ENCODE data around the gene MAGEA9B. TPM values are rescaled to one million over a fixed set of nuclear protein-coding genes. Genes with fewer than 3 reads are reported as not detected.
"Not testable (repeated sequence)": the region's sequence is repeated elsewhere in the genome, so short reads cannot be mapped to it uniquely, and the experiment has no call there.

Gene MAGEA9B
- polyA plus RNA-seq, 1 donor from 2014 or later: not detected

- no peaks in the 10 kb centered on the region for H4K20me1 ChIP-seq (ENCODE audit: insufficient read depth)
Observed at GRCh38 chrX:149563359-149563758, 23.9 kb downstream of the MAGEA9B start.

GRCh38 chrX:149555251-149555650 is 32.0 kb downstream of the MAGEA9B start:
- H3K4me3 ChIP-seq (ENCODE audit: low read length); H3K4me2 ChIP-seq (ENCODE audit: low read length); H4K20me1 ChIP-seq (ENCODE audit: insufficient read depth): not testable (repeated sequence)

More at GRCh38 chrX:149563359-149563758, 23.9 kb downstream of the MAGEA9B start:
- no peak overlapping the region for H3K9ac ChIP-seq (ENCODE audit: low read length)
- no peaks in the 10 kb centered on the region for H3F3A ChIP-seq (ENCODE audit: insufficient read depth, low read length, poor library complexity, severe bottlenecking)
- no peak overlapping the region for H3K4me3 ChIP-seq (ENCODE audit: low read length)
- TF ChIP-seq SMC3 (conservative IDR thresholded peaks at IDR 0.05; ENCODE audit: poor library complexity): no peak
- TF ChIP-seq EZH2 (IDR thresholded peaks at IDR 0.05; ENCODE audit: borderline replicate concordance, insufficient read depth, low read length, poor library complexity, severe bottlenecking): no peak
- H3K9me3 ChIP-seq (ENCODE audit: low read length): no peaks in the 10 kb centered on the region
- no peaks in the 10 kb centered on the region for H3K9me2 ChIP-seq (ENCODE audit: insufficient read depth, low read length)
- H3K27me3 ChIP-seq (ENCODE audit: insufficient read depth, low read depth, low read length): no peaks in the 10 kb centered on the region
- H2AFZ ChIP-seq (ENCODE audit: low read depth, low read length): no peak overlapping the region
- no peak overlapping the region for H3K4me2 ChIP-seq (ENCODE audit: low read length)
- H3K27ac ChIP-seq (ENCODE audit: low read length): no peak overlapping the region
- no peaks in the 10 kb centered on the region for H3K36me3 ChIP-seq (ENCODE audit: insufficient read depth, low read length)
- H3K79me2 ChIP-seq (replicated peaks; ENCODE audit: insufficient read depth, low read length): no peaks in the 10 kb centered on the region

GRCh38 chrX:149551939-149552248 is 35.4 kb downstream of the MAGEA9B start:
- not testable (repeated sequence) for H3F3A ChIP-seq (ENCODE audit: insufficient read depth, low read length, poor library complexity, severe bottlenecking); H3K9me3 ChIP-seq (ENCODE audit: low read length); H2AFZ ChIP-seq (ENCODE audit: low read depth, low read length); H4K20me1 ChIP-seq (ENCODE audit: insufficient read depth); H3K9me2 ChIP-seq (ENCODE audit: insufficient read depth, low read length); H3K4me3 ChIP-seq (ENCODE audit: low read length); H3K9ac ChIP-seq (ENCODE audit: low read length); H3K79me2 ChIP-seq (replicated peaks; ENCODE audit: insufficient read depth, low read length); H3K27ac ChIP-seq (ENCODE audit: low read length); H3K27me3 ChIP-seq (ENCODE audit: insufficient read depth, low read depth, low read length); H3K36me3 ChIP-seq (ENCODE audit: insufficient read depth, low read length); H3K4me2 ChIP-seq (ENCODE audit: low read length)

More at GRCh38 chrX:149555251-149555650, 32.0 kb downstream of the MAGEA9B start:
- H3K9me3 ChIP-seq (ENCODE audit: low read length); H3K36me3 ChIP-seq (ENCODE audit: insufficient read depth, low read length); H3K27me3 ChIP-seq (ENCODE audit: insufficient read depth, low read depth, low read length); H3K27ac ChIP-seq (ENCODE audit: low read length); H2AFZ ChIP-seq (ENCODE audit: low read depth, low read length); H3K9ac ChIP-seq (ENCODE audit: low read length); H3K9me2 ChIP-seq (ENCODE audit: insufficient read depth, low read length); H3F3A ChIP-seq (ENCODE audit: insufficient read depth, low read length, poor library complexity, severe bottlenecking); H3K79me2 ChIP-seq (replicated peaks; ENCODE audit: insufficient read depth, low read length): not testable (repeated sequence)

GRCh38 chrX:149551245-149551938 is 35.9 kb downstream of the MAGEA9B start:
- not testable (repeated sequence) for H3K9ac ChIP-seq (ENCODE audit: low read length); H3F3A ChIP-seq (ENCODE audit: insufficient read depth, low read length, poor library complexity, severe bottlenecking); H3K79me2 ChIP-seq (replicated peaks; ENCODE audit: insufficient read depth, low read length); H3K27me3 ChIP-seq (ENCODE audit: insufficient read depth, low read depth, low read length); H2AFZ ChIP-seq (ENCODE audit: low read depth, low read length); H3K36me3 ChIP-seq (ENCODE audit: insufficient read depth, low read length); H3K4me2 ChIP-seq (ENCODE audit: low read length); H3K9me2 ChIP-seq (ENCODE audit: insufficient read depth, low read length); H3K9me3 ChIP-seq (ENCODE audit: low read length); H3K4me3 ChIP-seq (ENCODE audit: low read length); H3K27ac ChIP-seq (ENCODE audit: low read length); H4K20me1 ChIP-seq (ENCODE audit: insufficient read depth)

GRCh38 chrX:149550454-149550853 is 36.8 kb downstream of the MAGEA9B start:
- not testable (repeated sequence) for H3K4me3 ChIP-seq (ENCODE audit: low read length); H3K9me3 ChIP-seq (ENCODE audit: low read length); H4K20me1 ChIP-seq (ENCODE audit: insufficient read depth); H2AFZ ChIP-seq (ENCODE audit: low read depth, low read length); H3K27me3 ChIP-seq (ENCODE audit: insufficient read depth, low read depth, low read length); H3K9me2 ChIP-seq (ENCODE audit: insufficient read depth, low read length); H3K27ac ChIP-seq (ENCODE audit: low read length); H3K79me2 ChIP-seq (replicated peaks; ENCODE audit: insufficient read depth, low read length); H3K36me3 ChIP-seq (ENCODE audit: insufficient read depth, low read length); H3F3A ChIP-seq (ENCODE audit: insufficient read depth, low read length, poor library complexity, severe bottlenecking); H3K9ac ChIP-seq (ENCODE audit: low read length); H3K4me2 ChIP-seq (ENCODE audit: low read length)

- H3K9ac ChIP-seq (ENCODE audit: low read length); H3K36me3 ChIP-seq (ENCODE audit: insufficient read depth, low read length); H3K27me3 ChIP-seq (ENCODE audit: insufficient read depth, low read depth, low read length); H3K4me3 ChIP-seq (ENCODE audit: low read length); H2AFZ ChIP-seq (ENCODE audit: low read depth, low read length); H4K20me1 ChIP-seq (ENCODE audit: insufficient read depth); H3K9me3 ChIP-seq (ENCODE audit: low read length); H3F3A ChIP-seq (ENCODE audit: insufficient read depth, low read length, poor library complexity, severe bottlenecking); H3K27ac ChIP-seq (ENCODE audit: low read length); H3K79me2 ChIP-seq (replicated peaks; ENCODE audit: insufficient read depth, low read length); H3K4me2 ChIP-seq (ENCODE audit: low read length); H3K9me2 ChIP-seq (ENCODE audit: insufficient read depth, low read length): not testable (repeated sequence)
Observed at GRCh38 chrX:149549701-149550100, 37.6 kb downstream of the MAGEA9B start, which contains the start of gene HSFX3. HSFX3 (minus strand) TSS chrX:149549924; CDS start chrX:149549852, 72 bp downstream.

GRCh38 chrX:149547782-149548181 is 39.5 kb downstream of the MAGEA9B start:
- not testable (repeated sequence) for H3K36me3 ChIP-seq (ENCODE audit: insufficient read depth, low read length); H3K79me2 ChIP-seq (replicated peaks; ENCODE audit: insufficient read depth, low read length); H3K4me3 ChIP-seq (ENCODE audit: low read length); H3K9me2 ChIP-seq (ENCODE audit: insufficient read depth, low read length); H3K27me3 ChIP-seq (ENCODE audit: insufficient read depth, low read depth, low read length); H3K4me2 ChIP-seq (ENCODE audit: low read length); H3F3A ChIP-seq (ENCODE audit: insufficient read depth, low read length, poor library complexity, severe bottlenecking); H2AFZ ChIP-seq (ENCODE audit: low read depth, low read length); H4K20me1 ChIP-seq (ENCODE audit: insufficient read depth); H3K27ac ChIP-seq (ENCODE audit: low read length); H3K9ac ChIP-seq (ENCODE audit: low read length); H3K9me3 ChIP-seq (ENCODE audit: low read length)

- not testable (repeated sequence) for H3K9me2 ChIP-seq (ENCODE audit: insufficient read depth, low read length); H2AFZ ChIP-seq (ENCODE audit: low read depth, low read length); H3K4me2 ChIP-seq (ENCODE audit: low read length); H3K36me3 ChIP-seq (ENCODE audit: insufficient read depth, low read length); H3K79me2 ChIP-seq (replicated peaks; ENCODE audit: insufficient read depth, low read length); H4K20me1 ChIP-seq (ENCODE audit: insufficient read depth); H3K4me3 ChIP-seq (ENCODE audit: low read length); H3F3A ChIP-seq (ENCODE audit: insufficient read depth, low read length, poor library complexity, severe bottlenecking); H3K27ac ChIP-seq (ENCODE audit: low read length); H3K27me3 ChIP-seq (ENCODE audit: insufficient read depth, low read depth, low read length); H3K9ac ChIP-seq (ENCODE audit: low read length); H3K9me3 ChIP-seq (ENCODE audit: low read length)
Observed at GRCh38 chrX:149546962-149547361, 40.3 kb downstream of the MAGEA9B start.
